Peyer's patch (tissue), 4 donors: ENCODE results near the gene EHD2. TPM values are rescaled to one million over a fixed set of nuclear protein-coding genes. Genes with fewer than 3 reads are reported as not detected.
"Not testable (repeated sequence)": the region's sequence is repeated elsewhere in the genome, so short reads cannot be mapped to it uniquely, and the experiment has no call there.

Source experiments
- DNase-seq, 3 donors: peaks; one replicate each; pipeline ENCODE4 v3.0.0-alpha.2; 2017 to 2019
- H3K27ac ChIP-seq, 4 donors: fragments of 200-600 bp; sonication (generic); one replicate each; pipeline ENCODE4 v1.5.1; 2016 to 2019
- H3K27me3 ChIP-seq, 2 donors: fragments of 200-600 bp; sonication (generic); one replicate each; pipeline ENCODE4 v1.5.1; 2019
- H3K36me3 ChIP-seq, 3 donors: fragments of 200-600 bp; sonication (generic); one replicate each; pipeline ENCODE4 v1.5.1; 2016 to 2019
- H3K4me1 ChIP-seq, 4 donors: fragments of 200-600 bp; sonication (generic); one replicate each; pipeline ENCODE4 v1.5.1; 2016 to 2019
- H3K4me3 ChIP-seq, 4 donors: fragments of 200-600 bp; sonication (generic); 1 replicate in 3 of 4; 2 replicates in 1 of 4; pipeline ENCODE4 v1.5.1; 2016 to 2019; ENCODE audit warnings: mild to moderate bottlenecking in 1 of 4
- H3K9me3 ChIP-seq, 4 donors: fragments of 200-600 bp; sonication (generic); one replicate each; pipeline ENCODE4 v1.5.1; 2016 to 2019; ENCODE audit warnings: mild to moderate bottlenecking in 1 of 4
- CTCF ChIP-seq, 6 experiments: fragments of 450-650 bp in 4 of 6; fragments of 200-600 bp in 2 of 6; sonication (generic) in 1 of 6; IDR thresholded peaks; one replicate each; pipeline ENCODE4 v1.5.1; 2017 to 2019; ENCODE audit warnings: antibody characterized with exemption in 6 of 6, mild to moderate bottlenecking in 3 of 6, moderate library complexity in 1 of 6
- POLR2A ChIP-seq, 2 donors: fragments of 450-650 bp; IDR thresholded peaks; one replicate each; pipeline ENCODE4 v1.5.1; 2017; ENCODE audit warnings: antibody characterized with exemption in 2 of 2, mild to moderate bottlenecking in 2 of 2, moderate library complexity in 2 of 2
- total RNA-seq, 4 donors: library from RNA; depleted of rRNA; stranded (reverse); fragments of >200 nt; gene quantifications; one replicate each; pipeline ENCODE4 v1.1.0, GENCODE V29; 2016

EHD2 gene
- total RNA-seq, 4 donors from 2014 or later, result 11.2 to 117 (median 23.0) TPM

GRCh38 chr19:47760632-47760999 lies 47.4 kb downstream of the EHD2 start:
- peaks cover 0 to 14% (median 3%) of the 10 kb centered on the region in 4 donors for H3K4me1 ChIP-seq
- no peak for TF ChIP-seq CTCF (IDR thresholded peaks at IDR 0.05)
- TF ChIP-seq POLR2A (IDR thresholded peaks at IDR 0.05), result no peak
- H3K36me3 ChIP-seq, result peaks cover 0 to 24% (median 0%) of the 10 kb centered on the region in 3 donors
- H3K9me3 ChIP-seq, result no peaks in the 10 kb centered on the region
- DNase-seq, result no peak
- no peaks in the 10 kb centered on the region for H3K27me3 ChIP-seq
- H3K4me3 ChIP-seq, result no peak overlapping the region
- H3K27ac ChIP-seq, result no peak overlapping the region

- Histone ChIP-seq H3K4me3 (no peak overlapping the region), H3K27me3 (no peaks in the 10 kb centered on the region), H3K9me3 (no peaks in the 10 kb centered on the region), H3K36me3 (peaks cover 0 to 14% (median 0%) of the 10 kb centered on the region in 3 donors), H3K27ac (no peak overlapping the region), H3K4me1 (peaks cover 0 to 12% (median 3%) of the 10 kb centered on the region in 4 donors)
- no peak for DNase-seq
- no peak for TF ChIP-seq CTCF (IDR thresholded peaks at IDR 0.05)
- TF ChIP-seq POLR2A (IDR thresholded peaks at IDR 0.05), result no peak
These were observed 48.3 kb downstream of the EHD2 start for GRCh38 chr19:47761566-47761965.

- no peak for DNase-seq
- Histone ChIP-seq H3K4me1 (peaks cover 0 to 6% (median 0%) of the 10 kb centered on the region in 4 donors), H3K4me3 (no peak overlapping the region), H3K27ac (no peak overlapping the region), H3K27me3 (no peaks in the 10 kb centered on the region), H3K36me3 (peaks cover 0 to 8% (median 0%) of the 10 kb centered on the region in 3 donors), H3K9me3 (no peaks in the 10 kb centered on the region)
- TF ChIP-seq POLR2A (IDR thresholded peaks at IDR 0.05) (no peak), CTCF (IDR thresholded peaks at IDR 0.05) (no peak)
These were observed 48.9 kb downstream of the EHD2 start for GRCh38 chr19:47762151-47762550.

- no peak overlapping the region for H3K27ac ChIP-seq
These were observed 49.5 kb downstream of the EHD2 start for GRCh38 chr19:47762615-47763308.

GRCh38 chr19:47764705-47765104 lies 51.5 kb downstream of the EHD2 start:
- not testable (repeated sequence) for H3K9me3 ChIP-seq, H3K4me3 ChIP-seq, DNase-seq, H3K4me1 ChIP-seq, H3K27ac ChIP-seq, H3K36me3 ChIP-seq, H3K27me3 ChIP-seq

More at GRCh38 chr19:47762615-47763308, 49.5 kb downstream of the EHD2 start:
- H3K27me3 ChIP-seq, result no peaks in the 10 kb centered on the region
- DNase-seq, result no peak
- no peak overlapping the region for H3K4me3 ChIP-seq
- H3K4me1 ChIP-seq, result peaks cover 0 to 4% (median 0%) of the 10 kb centered on the region in 4 donors
- TF ChIP-seq POLR2A (IDR thresholded peaks at IDR 0.05) (no peak), CTCF (IDR thresholded peaks at IDR 0.05) (no peak)
- no peaks in the 10 kb centered on the region for H3K9me3 ChIP-seq
- H3K36me3 ChIP-seq, result peaks cover 0 to 2% (median 0%) of the 10 kb centered on the region in 3 donors

GRCh38 chr19:47765523-47766358 lies 52.5 kb downstream of the EHD2 start:
- DNase-seq, result peak in 2 of 3 donors; percentile 79 to 83
- H3K4me3 ChIP-seq, result no peak overlapping the region
- no peaks in the 10 kb centered on the region for H3K4me1 ChIP-seq
- H3K27me3 ChIP-seq, result no peaks in the 10 kb centered on the region
- H3K27ac ChIP-seq, result no peak overlapping the region
- TF ChIP-seq POLR2A (IDR thresholded peaks at IDR 0.05) (no peak), CTCF (IDR thresholded peaks at IDR 0.05) (peak; percentile 13 to 88 (median 68))
- H3K36me3 ChIP-seq, result no peaks in the 10 kb centered on the region
- no peaks in the 10 kb centered on the region for H3K9me3 ChIP-seq
